GM18861 (cell line): ENCODE results near the gene CCDC187.
A peak's percentile ranks its signal among the peaks of the same experiment; 100 is the strongest.
"Not testable (repeated sequence)": the region's sequence is repeated elsewhere in the genome, so short reads cannot be mapped to it uniquely, and the experiment has no call there.

Source experiments
- ATAC-seq: cut with Tn5 transposase; IDR thresholded peaks from one replicate; pipeline ENCODE4 v1.9.1; 2021; ENCODE audit not compliant: unreplicated experiment

CCDC187 gene

DNA sequence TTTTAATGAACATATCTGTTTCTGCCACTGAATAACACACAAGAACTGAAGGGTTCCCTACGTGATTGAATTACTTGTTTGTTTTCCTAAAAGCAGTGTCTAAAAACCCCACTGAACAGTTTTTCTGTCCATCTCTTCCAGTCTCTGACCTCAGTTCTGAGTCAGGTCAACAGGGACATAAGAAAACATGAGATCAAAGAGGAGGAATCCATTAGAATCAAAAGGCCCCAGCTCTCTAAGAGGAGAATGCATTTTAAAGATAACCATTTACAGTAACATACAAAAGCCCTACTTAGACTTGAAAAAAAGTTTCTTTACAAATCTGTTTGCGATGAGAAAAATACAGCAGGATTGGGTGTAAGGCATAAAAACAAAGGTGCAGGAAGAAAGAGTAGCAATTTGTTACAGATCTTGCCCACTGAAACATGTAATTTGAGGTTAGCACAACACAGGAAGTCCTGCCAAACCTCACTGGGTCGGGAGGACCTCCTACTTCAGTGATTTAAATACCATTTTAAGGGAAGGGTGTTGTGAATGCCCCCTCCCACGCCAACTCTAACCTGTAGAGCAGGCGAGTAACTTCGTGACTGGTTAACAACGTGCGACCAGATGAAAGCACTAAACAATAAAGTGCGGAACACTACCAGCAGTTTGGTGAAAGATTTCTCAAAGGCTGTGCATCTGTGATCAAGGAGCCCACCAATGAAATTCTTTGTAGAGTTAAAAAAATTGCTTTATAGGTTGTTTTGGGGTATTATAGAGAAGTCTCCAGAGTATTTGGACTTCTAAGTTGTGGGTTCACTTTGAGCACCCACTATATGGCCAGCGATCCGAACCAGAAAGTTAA, 59.5 kb downstream of the CCDC187 start:
- ATAC-seq: peak; percentile 31

DNA sequence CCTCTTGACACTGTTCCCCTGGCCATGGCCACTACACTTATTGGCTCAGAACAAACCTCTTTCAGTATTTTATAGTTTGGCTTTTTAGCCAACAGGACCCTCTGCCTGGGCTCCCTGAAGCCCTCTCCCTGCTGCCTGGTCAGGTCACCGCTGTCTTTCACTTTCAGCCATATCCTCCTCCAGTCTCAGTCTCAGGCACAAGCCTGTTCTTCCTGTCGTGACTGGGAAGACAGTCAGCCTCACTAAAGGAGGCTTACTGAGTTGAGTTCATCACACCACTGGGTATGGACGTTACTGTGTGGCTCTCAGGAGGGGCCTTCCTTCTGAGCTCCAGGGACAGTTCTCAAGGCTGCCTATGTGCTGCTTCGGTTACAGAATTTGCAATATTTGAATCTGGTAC, 60.3 kb downstream of the CCDC187 start:
- no peak for ATAC-seq

DNA sequence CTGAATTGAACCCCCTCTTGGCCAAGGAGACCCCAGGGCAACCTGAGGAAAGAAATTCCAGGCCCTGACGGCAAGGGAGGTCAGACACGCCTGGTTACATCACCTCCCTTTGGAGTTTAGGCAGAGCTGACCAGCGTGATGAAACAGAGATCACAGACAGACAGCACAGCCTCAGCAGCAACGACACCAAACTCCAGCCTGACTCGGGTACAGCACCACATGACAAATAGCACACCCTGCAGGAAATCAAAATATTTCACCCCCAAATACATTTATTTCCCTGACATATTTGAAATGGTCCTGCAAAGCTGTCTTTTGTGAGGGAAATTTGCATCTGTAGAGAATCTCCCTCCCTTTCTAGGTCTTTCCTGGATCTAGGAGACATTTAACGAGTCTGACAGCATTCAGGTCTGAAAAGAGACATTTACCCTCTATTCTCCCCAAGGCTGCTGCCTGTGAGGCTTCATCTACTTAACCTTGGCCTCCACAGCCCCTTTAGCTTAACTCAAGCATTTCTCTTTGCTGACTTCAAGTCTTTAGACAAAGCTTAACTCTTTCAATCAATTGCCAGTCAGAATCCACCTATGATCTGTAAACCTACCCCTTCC, 60.9 kb downstream of the CCDC187 start:
- no peak for ATAC-seq

DNA sequence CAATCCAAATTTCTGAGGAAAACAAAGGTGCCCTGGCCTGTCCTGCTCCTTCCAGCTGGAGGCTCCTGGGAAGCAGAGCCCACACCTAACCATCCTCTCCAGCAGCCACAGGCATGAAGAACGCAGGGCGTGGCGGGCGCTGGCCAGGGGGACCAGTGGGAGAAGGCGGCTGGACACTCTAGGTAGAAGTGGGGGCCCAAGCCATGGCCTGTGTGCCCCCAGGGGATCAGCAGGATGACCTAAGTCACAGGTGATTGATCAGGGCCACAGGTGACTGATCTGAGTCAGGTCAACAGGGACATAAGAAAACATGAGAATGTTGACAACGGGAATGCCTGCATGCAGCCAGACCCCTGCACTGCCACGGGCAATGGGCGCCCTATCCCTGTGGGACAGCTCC, 61.6 kb downstream of the CCDC187 start:
- no peak for ATAC-seq

DNA sequence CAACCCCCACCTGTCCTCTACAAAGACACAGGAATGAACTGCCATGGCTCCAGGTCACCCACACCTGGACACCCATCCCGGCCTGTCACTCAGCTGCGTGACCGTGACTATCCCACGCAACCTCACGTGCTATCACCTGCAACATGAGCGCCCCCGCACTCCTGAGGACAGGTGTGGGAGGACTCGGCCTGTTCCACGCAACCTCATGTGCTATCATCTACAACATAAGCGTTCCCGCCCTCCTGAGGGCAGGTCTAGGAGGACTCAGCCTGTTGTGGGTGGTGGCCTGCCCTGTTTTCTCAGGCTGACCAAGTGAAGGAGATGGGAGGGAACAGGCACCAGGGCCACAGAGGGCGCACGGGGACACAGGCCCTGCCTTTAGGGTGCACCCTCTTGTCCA, 62.4 kb downstream of the CCDC187 start:
- ATAC-seq: no peak

DNA sequence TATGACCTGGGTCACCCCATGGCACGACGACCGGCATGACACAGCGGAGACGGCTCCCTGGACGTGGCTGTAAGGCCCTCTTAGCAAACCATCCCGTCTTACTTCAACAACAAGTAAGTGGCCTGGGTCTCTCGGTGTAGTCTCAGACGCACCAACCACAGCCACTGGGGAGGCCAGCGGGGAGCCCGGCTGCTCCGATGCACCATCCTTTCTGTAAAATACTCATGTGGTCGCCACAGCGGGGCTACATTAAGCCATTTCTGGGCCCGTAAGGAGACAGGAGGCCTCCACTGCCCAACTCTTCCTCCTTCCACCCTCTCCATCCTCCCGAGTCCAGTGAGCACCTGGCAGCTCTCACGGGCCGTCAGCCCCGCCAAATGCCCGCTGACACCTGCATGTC, 63.0 kb downstream of the CCDC187 start:
- no peak for ATAC-seq

DNA sequence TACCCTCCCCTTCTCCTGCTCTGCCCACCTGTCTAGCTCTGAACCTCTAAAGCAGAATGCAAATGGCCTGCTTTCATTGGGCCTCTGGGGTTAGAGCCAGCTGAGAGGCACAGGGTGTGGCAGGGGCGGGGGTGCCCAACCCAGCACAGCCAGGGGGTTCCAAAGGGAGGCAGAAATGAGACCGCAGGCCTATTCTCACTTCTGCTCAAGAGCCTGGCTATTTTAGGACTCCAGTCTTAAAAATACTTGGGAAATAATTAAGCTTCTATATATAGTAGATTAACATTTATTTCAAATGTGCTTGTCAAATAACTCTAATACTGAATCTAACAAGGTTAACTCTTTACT, 63.9 kb downstream of the CCDC187 start:
- ATAC-seq: no peak

DNA sequence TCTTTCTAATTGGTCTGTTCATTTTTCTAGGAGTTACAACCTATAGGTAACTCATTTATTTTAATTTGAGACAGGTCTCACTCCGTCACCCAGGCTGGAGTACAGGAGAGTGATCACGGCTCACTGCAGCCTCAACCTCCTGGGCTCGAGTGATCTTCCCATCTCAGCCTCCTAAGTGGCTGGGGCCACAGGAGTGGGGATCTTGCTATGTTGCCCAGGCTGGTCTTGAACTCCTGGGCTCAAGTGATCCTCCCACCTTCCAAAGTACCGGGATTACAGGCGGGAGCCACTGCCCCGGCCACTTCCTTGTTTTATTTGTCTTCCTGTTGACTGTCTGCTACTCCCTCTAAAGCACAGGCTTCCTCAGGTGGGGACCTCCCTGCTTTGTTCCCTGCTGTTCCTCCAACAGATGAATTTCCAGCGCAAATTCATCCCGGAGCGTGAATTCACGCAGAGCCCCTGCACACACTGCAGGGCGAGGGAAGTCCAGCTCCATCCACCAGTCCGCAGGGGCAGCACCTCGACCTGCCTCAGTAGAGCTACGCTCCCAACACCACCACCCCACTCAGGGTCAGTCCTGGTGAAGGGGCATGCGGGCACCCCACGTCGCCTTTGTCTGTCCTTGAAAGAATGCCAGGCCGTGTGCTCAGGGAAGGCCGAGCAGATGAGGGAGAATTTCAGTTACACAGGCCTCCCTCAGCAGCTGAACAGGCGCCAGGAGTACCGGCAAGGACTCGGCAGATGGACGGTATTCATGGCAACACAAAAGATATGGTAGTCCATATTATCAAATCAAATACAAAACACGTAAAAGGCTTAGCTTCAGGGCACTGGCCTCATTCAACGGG, 64.5 kb downstream of the CCDC187 start:
- no peak for ATAC-seq

DNA sequence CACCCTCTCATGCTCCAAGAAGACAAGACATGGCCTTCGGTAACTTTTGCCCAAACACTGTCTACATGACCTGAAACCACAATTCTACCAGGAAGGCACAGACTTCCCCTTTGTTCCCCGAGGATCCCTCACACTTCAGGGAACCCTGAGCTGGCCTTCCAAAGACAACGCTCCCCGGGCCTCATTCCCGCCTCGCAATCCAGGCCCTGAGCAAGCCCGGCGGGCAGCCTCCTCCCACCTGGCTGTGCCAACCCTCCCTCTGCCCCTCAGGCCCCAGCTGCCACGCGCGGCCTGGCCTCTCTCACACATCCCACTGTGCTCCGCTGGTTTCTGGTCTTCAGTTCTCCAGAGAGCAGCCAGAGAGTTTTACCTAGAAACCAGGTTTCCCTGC, 65.6 kb downstream of the CCDC187 start:
- ATAC-seq: no peak

DNA sequence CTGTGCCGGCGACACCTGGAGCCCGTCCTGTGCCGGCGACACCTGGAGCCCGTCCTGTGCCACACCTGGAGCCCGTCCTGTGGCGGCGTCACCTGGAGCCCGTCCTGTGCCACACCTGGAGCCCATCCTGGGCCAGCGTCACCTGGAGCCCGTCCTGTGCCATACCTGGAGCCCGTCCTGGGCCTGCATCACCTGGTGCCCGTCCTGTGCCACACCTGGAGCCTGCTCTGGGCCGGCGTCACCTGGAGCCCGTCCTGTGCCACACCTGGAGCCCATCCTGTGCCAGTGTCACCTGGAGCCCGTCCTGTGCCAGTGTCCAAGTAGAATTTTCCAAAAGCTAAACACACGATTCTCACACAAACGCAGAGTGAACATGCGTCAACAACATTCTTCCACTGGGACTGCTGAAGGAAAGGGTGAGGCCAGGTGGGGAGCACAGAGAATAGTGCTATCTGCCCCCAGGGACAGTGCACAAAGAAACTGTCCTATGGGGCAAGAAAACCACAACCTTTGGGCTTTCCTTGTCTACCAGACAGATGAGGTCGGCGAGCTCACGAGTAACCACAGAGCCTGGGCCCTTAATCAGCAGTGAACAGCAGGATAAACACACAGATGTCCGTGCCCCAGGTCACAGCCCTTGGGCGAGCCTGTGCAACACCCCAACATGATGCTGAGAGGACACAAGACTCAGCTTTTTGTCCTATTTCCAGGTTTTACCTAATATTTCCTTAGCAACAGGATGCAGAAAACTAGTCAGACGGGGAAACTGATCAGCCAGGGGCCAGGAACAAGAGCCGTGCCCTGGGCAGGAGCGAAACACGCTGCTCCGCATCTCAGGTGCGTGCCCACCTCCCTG, 66.2 kb downstream of the CCDC187 start:
- ATAC-seq: no peak

DNA sequence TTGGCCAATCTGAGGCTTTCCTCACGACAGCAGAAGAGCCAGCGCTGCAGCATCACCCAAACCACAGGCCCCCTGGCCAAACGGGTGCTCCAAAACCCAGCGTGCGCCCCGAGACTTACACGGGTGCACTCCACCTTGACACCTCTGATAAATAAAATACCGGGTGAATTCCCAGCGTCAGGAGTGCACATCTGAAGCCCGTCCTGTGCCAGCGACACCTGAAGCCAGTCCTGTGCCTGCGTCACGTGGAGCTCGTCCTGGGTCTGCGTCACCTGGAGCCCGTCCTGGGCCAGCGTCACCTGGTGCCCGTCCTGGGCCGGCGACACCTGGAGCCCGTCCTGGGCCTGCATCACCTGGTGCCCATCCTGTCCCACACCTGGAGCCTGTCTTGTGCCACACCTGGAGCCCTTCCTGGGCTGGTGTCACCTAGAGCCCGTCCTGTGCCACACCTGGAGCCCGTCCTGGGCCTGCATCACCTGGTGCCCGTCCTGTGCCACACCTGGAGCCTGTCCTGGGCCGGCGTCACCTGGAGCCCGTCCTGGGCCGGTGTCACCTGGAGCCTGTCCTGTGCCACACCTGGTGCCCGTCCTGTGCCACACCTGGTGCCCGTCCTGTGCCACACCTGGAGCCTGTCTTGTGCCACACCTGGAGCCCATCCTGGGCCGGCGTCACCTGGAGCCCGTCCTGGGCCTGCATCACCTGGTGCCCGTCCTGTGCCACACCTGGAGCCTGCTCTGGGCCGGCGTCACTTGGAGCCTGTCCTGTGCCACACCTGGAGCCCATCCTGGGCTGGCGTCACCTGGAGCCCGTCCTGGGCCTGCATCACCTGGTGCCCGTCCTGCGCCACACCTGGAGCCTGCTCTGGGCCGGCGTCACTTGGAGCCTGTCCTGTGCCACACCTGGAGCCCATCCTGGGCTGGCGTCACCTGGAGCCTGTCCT, 67.2 kb downstream of the CCDC187 start:
- ATAC-seq: not testable (repeated sequence)

DNA sequence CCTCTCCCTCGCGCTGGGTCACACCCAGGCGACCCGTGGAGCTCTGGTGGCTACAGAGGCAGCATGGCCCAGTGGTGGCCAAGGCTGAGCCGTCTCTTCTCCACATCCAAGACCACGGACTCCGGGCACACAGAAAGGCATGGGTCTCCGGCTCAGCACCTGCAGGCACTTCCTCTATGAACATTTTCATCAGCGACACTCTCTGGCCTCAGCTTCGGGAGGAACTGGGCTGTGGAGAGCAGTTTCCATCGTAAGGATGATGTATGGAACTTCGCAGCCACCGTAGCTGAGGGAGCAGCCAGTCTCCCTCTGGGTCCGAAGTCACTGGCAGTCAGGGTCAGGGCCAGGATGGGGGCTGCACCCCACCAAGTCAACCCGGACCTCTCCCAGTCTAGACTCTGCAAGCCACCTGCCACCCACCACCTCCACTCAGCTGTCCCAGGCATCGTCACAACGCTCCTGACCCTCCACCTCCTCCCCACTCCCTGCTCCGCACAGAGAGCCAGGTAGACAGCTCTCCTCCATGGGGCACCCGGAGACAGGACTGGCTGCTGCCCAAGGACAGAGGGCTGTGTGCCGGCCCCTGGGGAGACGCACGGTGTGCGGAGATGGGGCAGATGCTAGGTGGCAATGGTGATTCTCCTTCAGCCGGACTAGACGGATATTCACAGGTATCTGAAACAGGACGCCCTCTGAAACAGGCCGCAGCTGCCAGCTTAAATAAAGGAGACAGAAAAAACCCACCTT, 68.0 kb downstream of the CCDC187 start:
- ATAC-seq: no peak

DNA sequence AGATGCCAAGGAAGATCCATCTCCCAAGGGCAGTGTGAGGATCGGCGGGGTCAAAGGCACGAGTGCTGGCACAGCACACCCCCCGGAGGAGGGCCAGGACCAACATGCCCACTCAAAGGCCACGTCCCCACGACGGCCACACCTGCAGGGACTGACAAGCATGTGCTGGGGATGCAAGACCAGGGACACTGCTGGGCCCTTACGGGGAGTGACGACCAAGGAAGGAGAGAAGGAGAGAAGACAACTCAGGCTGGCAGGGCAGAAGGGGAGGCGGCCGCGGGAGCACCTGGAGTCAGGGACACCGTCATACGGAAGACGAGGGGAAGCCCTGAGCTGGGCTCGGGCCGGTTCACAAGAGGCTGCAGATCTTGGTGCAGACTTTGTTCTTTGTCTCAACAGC, 68.7 kb downstream of the CCDC187 start:
- no peak for ATAC-seq

DNA sequence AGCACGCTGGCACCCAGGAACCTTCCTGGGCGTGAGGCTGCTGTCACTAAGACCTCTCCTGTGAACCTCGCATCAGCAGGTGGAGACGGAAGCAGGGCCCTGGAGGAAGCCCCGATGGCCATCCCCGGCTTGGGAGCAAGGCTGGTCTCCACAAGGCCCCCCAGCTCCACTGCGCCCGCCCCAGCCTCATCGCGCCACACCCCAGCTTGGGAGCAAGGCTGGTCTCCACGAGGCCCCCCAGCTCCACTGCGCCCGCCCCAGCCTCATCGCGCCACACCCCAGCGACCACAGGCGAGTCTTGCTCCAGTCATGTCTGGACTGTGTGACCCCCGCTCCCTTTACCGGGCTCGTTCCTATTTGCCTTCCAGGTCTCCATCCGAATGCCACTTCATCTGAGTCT, 69.3 kb downstream of the CCDC187 start:
- no peak for ATAC-seq

DNA sequence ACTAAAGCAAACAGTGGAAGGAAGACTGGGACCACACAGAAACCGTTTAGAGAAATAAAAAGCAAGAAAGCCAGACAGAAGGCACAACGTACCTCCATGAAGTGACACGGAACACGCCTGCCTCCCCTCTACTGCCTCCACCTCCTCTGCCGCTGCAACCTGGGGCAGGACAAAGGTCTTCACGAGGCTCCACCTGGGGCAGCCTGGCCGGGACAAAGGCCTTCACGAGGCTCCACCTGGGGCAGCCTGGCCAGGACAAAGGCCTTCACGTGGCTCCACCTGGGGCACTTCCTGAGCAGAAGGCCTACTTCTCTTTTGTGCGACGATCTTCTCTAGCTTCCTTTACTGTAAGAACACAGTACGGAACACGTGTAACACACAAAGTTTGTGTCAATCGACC, 70.0 kb downstream of the CCDC187 start:
- no peak for ATAC-seq

DNA sequence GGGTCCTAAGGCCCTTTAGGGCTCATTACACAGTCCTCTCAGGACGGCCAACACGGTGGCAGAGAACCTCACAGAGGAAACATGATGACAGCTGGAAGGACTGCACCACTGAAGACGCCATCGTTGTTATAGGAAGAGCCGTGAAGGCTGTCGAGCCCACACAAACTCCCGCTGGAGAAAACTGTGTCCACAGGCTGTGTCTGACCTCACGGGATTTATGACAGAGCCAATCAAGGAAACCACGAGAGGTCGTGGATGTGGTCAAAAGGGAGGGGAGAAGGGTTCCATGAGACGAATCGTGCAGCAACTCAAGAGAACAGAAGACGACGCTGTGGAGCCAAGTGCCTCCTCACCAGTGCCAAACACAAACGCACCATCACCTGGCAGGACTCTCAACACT, 70.5 kb downstream of the CCDC187 start:
- no peak for ATAC-seq

DNA sequence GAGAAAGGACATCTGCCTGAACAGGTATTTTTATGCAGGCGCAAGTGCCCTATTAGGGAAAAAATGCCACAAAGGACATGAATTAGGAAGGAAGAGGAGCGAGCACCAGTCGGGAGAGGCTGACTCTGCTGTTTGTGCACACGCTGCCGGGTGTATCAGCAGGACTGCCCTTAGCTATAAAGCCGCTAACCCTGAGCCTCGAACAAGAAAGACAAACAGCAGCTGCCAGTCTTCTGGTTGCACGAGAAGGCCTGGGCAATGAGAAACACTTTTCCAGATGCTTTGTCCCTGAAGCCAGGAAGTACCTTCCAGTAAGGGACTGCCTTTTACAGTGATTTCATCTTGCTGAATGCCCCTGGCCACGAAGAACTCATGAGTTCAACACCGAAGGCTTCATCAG, 70.9 kb downstream of the CCDC187 start:
- ATAC-seq: no peak

DNA sequence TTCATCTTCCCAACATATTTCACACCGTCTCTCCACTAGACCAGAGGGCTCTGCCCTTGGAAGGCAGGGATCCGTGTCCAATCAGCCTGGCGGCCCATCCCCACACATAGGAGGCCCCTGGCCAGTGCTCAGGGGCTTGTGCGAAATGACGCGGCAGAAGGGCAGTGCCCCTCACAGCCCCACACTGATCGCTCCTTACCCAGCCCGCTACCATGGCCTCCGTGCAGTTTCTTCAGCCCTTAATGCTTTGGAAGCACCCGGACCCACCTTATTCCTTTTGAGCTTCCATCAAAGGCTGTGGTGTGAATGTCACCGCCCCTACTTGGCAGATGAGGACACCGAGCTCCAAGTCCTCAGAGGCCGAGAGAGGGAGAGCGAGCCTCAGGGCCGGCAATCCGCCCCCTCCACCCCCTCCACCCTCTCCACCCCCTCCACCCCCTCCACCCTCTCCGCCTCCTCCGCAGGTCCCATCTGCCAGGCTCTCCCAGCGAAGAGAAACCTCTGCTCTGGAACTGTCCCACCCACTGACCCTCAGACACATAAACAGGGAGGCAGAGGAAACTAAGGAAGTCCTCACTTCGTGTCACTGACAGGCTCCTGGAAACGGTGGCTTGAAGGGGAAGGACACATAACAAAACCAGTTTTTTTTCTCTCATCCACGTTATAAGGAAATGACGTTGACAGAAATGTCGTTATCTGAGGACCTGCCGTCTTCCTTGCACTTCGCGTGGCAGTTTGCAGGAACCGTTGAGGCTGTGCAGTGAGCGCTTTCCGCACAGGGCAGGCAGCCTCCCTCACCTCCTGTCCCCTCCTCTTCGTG, 72.2 kb downstream of the CCDC187 start:
- ATAC-seq: no peak
